Activated naive CD4-positive, alpha-beta T cell treated with anti-CD3 and anti-CD28 coated beads, Interleukin-2, amount 50 U/mL, for 16 hours (primary cell): ENCODE data around the gene ACBD4.

ENCODE experiments used
- DNase-seq: peaks from one replicate; pipeline ENCODE4 v3.0.0-alpha.2; 2020

Gene ACBD4, protein sequence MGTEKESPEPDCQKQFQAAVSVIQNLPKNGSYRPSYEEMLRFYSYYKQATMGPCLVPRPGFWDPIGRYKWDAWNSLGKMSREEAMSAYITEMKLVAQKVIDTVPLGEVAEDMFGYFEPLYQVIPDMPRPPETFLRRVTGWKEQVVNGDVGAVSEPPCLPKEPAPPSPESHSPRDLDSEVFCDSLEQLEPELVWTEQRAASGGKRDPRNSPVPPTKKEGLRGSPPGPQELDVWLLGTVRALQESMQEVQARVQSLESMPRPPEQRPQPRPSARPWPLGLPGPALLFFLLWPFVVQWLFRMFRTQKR

GRCh38 chr17:45135192-45135977 is at the start of gene ACBD4:
ACBD4 (plus strand) TSS chr17:45135687; CDS start chr17:45136145, 458 bp downstream.
- DNase-seq: peak; percentile 94

DNA sequence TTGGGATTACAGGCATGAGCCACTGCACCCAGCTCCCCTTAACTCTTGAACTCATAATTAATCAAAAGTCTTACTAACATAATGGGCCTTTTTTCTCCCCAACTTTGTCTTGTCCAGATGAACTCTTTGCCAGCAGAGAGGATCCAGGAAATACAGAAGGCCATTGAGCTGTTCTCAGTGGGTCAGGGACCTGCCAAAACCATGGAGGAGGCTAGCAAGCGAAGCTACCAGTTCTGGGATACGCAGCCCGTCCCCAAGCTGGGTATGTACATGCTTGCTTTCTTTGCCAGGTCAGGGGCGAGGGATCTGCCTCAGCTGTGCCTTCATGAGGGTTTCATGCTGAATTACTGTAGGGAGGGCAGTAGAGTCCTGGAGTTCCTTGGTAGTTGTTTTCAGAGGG is 49.1 kb upstream of the ACBD4 start:
- no peak for DNase-seq

DNA sequence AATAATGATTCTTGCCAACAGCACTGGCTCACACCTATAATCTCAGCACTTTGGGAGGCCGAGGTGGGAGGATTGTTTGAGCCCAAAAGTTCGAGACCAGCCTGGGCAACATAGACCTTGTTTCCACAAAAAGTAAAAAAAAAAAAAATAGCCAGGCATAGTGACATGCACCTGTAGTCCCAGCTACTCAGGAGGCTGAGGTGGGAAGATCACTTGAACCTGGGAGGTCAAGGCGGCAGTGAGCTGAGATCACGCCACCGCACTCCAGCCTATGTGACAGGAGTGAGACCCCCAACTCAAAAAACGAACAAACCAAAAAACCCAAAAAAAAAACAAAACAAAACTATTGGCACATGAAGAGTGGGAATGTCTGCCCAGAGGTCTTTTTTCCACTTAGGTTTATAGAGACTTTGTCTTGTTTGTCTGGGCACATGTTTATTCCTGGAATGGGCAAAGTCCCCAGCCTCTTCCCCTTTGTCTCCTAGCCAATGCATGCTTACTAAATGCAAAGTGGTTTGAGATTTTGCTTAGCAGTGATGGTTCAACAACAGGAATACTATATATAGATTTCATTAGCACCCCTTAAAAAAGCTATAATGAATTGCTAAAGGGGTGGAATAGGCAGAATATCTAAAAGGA is 48.5 kb upstream of the ACBD4 start:
- no peak for DNase-seq

- DNase-seq: no peak
Measured at GRCh38 chr17:45087504-45087975, 47.9 kb upstream of the ACBD4 start.

- no peak for DNase-seq
Measured at GRCh38 chr17:45087978-45088377, 47.5 kb upstream of the ACBD4 start.

DNA sequence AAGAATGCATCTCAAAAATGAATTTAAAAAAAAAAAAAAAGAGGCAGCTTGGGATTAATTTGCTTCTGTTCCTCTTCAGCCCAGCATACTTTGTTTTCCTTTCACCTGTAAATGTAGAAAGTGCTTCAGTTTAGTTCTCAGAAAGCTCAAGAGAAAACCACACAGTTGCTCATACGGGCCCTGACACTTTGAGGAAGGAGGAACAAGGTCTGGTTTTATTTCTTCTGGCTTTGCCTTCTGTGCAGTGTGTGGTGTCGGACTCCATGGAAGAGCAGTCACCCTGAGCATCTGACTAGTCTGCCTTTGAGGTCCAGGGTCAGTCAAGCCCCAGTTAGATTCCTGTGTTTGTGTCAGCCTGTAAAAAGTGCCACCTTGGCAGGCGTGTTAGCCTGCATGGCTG is 46.7 kb upstream of the ACBD4 start:
- no peak for DNase-seq

DNA sequence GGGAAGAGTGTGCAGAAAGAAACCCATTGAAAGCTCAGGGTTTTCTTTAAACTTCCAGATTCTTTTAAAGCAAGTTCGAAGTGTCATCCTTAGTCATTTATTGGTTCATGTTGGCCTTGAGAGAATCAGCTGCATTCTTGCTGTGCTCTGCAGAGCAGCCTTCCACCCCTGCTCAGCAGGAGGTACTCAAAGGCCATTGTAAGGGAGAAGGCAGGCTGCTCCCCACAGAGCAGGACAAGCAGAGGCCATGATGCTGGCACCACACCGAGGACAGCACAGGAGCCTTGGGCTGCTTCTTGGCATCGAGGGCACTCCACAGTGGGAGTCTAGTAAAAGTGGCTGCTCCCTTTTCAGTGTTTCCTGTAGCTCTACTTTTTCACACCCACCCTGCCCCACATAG is 44.8 kb upstream of the ACBD4 start:
- no peak for DNase-seq

DNA sequence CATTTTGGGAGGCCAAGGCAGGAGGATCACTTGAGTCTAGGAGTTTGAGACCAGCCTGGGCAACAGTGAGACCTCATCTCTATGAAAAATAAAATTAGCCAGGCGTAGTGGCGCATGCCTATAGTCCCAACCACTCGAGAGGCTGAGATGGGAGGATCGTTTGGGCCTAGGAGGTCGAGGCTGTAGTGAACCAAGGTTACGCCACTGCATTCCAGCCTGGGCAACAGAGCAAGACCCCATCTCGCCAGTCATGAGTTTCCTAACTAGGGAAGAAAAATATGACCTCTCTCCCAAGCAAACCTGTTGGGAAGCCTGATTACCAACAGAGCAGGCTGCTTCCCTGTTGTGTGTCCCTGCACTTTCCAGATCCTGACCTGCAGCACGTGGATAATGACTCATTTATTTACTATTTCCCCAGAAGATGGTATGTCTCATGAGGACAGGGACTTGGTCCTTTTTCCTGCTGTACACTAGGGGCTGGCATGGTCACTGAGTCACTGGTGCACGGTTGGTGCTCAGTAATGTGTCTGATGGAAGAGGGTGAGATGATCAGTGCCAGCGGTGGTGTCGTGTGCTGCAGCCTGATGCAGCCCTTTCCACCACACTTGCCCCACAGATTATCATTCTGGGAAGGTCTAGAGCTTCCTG is 43.6 kb upstream of the ACBD4 start:
- no peak for DNase-seq

- no peak for DNase-seq
Measured at GRCh38 chr17:45092911-45093430, 42.5 kb upstream of the ACBD4 start.

DNA sequence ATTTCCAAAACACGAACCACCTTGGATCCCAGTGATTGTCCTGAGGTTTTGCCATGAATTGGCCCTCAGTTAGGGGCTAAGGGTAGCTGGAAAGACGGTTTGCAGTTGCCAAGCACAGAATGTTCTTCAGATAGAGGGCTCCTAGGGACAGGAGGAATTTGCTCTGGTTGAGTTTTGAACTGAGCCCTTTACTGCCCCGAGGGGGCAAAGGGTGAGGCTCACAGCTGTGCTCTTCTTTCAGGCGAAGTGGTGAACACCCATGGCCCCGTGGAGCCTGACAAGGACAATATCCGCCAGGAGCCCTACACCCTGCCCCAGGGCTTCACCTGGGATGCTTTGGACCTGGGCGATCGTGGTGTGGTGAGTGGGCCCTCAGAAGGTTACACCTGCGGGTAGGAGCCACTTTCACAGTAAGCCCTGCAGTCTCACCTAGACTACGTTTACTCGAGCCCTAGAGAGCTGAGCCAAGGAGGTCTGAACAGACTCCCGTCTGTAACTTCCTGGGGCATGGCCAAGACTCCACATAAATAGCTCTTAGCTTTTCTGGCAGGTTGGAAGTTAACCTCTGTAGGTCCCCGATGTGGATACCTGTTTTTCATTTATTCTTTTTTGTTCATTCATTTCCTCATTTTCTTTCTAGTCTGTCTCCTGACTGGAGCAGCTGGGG is 41.9 kb upstream of the ACBD4 start:
- no peak for DNase-seq

DNA sequence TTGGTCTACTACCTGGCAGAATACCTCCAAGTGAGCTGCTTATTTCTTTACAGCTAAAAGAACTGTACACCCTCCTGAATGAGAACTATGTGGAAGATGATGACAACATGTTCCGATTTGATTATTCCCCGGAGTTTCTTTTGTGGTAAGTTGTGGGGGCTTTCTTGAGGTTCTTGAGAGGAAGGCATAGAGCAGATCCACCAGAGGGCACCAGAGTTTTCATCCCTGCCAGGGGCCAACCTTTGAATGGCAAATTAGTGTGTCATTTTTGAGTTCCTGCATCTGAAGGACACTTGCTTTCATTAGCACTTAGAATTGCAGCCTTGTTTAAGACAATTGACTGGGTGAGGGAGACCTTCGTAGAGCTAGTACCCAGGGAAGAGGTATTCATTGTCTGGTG is 39.3 kb upstream of the ACBD4 start:
- no peak for DNase-seq

DNA sequence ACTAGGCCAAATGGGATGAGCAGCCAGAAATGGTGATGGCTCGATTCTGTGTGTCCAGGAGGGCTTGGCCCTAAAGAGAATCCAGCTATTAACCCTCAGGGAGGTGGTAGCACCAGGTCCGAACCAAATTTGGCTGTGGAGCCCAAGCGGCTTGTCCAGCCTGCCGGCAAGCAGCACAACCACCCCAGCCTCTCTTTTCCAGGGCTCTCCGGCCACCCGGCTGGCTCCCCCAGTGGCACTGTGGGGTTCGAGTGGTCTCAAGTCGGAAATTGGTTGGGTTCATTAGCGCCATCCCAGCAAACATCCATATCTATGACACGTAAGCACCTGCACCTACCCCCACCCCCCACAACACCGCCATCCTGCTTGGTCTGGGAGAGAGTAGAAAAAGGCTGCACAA is 38.6 kb upstream of the ACBD4 start:
- no peak for DNase-seq

DNA sequence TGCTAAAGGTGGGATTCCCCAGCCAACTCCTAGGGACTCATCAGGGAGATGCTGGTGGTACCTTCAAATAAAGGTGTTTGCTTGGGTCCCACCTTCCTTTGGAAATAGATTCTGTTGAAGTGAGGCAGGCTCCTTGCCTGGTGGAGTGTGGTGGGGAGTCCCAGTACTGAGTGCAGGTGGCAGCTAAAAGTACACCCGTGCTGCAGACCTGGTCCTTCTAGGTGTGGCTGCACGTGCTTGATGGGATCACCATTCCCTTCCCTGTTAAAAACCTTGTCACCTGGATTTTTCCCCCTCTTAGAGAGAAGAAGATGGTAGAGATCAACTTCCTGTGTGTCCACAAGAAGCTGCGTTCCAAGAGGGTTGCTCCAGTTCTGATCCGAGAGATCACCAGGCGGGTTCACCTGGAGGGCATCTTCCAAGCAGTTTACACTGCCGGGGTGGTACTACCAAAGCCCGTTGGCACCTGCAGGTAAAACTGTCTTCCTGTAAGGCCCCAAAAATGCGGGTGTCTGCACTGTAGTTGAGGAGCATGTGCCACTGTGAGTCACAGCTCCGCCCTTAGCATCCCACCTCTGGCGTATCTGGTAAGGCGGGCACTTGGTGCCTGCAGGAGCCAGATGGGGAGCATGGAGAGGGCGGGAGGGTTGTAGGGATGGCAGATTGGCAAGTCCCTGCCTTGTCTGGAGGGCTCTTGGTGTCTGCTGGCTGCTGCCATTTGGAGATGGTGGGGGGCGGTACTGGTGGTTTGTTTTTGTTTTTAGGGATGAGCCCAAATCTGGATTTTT is 37.2 kb upstream of the ACBD4 start:
- no peak for DNase-seq

DNA sequence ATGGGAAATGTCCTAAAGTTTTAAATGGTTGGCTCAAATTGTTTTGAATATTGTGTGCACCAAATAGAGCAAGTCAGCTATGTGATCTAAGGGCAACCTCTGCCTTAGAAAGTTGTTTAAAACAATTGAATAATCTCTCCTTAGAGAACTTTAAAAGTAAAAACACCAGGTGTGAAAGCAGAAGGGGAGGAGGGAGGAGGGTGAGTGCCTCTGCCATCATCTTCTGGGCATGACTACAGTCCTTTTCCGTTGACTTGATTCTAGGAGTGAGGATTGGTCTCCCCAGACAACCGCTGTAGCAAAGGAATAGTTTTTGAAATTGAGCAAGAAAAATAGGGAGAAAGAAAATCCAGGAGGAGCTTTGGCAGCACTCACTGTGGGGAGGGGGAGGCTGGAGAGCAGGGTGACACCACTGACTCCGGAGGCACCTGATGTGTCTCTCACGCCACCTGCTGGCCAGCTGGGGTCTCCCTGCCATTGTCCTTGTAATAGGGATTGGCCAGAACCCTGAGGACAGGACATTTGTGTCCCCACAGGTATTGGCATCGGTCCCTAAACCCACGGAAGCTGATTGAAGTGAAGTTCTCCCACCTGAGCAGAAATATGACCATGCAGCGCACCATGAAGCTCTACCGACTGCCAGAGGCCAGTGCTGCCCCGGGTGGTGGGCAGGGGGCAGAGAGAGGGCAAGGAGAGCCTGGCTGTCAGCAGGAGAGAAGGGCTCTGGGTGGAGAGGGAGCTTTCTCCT is 36.4 kb upstream of the ACBD4 start:
- DNase-seq: peak; percentile 77

GRCh38 chr17:45101546-45101882 is 34.0 kb upstream of the ACBD4 start:
- no peak for DNase-seq

DNA sequence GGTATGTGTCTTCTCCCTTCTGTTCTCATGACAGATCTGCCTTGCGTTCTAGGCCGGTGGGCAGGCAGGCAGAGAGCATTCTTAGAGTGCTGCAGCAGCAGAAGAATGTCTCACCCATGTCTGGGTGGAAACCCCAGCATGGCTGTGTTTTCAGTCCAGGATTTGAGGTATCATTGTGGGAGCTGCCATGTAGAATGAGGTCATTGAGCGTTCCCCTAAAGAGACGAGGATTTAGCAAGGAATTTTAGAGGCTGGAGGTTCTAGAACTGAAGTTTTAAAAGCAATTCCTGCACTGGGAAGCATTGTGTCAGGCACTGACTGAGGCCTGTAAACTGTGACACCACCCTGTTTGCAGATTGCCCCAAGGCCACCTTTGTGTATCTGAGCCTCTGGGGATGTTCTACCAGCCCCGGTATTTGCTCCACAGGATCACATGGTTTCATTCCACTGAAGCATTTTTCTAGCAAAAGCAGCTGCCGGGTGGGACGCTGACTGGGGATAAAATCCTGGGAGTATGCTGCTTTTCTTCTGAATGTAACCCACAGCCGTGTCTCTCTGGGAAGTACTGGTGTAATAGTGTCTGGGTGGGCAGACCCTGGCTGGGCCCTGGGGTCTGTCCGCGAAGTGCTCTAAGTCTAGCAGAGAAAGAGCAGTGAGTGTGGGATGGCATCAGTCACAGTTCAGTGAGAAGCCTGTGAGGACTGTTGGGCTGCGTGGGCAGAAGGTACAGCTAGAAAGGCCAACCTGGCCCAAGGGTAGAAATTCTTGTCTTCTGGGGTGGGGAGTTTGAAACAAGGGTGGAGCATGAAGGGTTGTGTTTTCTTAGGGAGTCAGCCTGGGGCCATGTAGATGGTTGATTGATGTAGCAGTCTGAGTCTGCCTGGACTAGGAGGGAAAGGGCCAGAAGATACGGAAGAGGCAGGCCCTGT is 33.3 kb upstream of the ACBD4 start:
- no peak for DNase-seq

GRCh38 chr17:45102856-45103255 is 32.6 kb upstream of the ACBD4 start:
- no peak for DNase-seq

GRCh38 chr17:45103269-45103795 is 32.2 kb upstream of the ACBD4 start:
- no peak for DNase-seq

DNA sequence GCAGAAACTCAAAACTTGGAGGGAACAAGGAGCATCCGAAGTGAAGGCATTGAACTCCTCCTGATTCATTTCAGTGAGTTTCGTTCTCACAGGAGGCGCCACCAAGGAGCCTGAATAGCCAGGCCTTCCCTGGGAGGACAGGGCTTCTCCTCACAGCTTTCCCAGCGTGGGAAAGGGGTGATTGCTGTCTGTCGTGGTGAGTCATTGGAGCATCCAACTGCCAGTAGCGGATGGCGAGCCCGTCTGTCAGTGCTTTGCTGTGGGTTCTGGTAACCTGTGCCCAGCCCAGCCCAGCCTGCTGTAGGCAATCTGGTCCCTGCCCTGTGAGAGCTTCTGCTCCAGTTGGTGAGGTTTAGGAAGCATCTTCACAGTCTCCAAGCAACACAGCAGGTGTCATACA is 31.5 kb upstream of the ACBD4 start:
- no peak for DNase-seq

DNA sequence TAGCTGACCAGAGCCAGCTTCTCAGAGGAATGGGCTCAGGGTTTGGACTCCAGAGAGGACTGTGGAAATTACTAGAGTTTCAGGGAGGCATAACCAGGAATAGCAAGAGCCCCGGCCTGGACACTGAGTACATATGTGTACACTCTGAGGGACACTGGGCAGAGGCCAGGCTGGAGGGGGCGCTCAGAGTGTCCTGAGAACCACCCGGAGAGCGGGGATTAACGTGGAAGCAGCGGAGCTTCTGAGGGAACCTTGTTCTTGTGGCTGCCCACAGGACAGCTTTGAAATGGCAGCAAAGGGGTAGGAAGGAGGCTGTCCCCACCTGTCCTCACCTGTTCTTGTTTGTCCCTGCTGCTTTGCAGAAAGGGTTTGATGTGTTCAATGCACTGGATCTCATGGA is 31.0 kb upstream of the ACBD4 start:
- DNase-seq: no peak
